Metanephros (tissue), 1 donor: ENCODE results near the gene GPR15LG. TPM values are rescaled to one million over a fixed set of nuclear protein-coding genes. Genes with fewer than 3 reads are reported as not detected.

Source experiments
- total RNA-seq: library from RNA; depleted of rRNA; stranded (reverse); fragments of >200 nt; gene quantifications from one replicate; pipeline ENCODE4 v1.2.3, GENCODE V29; 2014

Gene GPR15LG
- total RNA-seq: 0.64 TPM

GRCh38 chr10:84173501-84173929 is at the start of gene GPR15LG:
Gene GPR15LG, plus strand, starts transcription at chr10:84173801. Its CDS starts 51 bp downstream, at chr10:84173852.

GRCh38 chr10:84139126-84140035 is 34.2 kb upstream of the GPR15LG start, which contains the start of gene GHITM:
Gene GHITM, plus strand, starts transcription at chr10:84139509. Its CDS starts 1,992 bp downstream, at chr10:84141501.

GRCh38 chr10:84194424-84195043 is 20.9 kb downstream of the GPR15LG start, which contains the start of gene CDHR1:
Gene CDHR1, plus strand, starts transcription at chr10:84194537. Its CDS starts 224 bp downstream, at chr10:84194761.

GRCh38 chr10:84225427-84226173 is 52.0 kb downstream of the GPR15LG start, which contains the start of gene LRIT2:
Gene LRIT2, minus strand, starts transcription at chr10:84225544. Its CDS starts 24 bp downstream, at chr10:84225520.

Other genes starting within 250 kb of the GPR15LG start
- gene GHITM, start 34.3 kb upstream of the GPR15LG start, total RNA-seq: 118 TPM
- gene CDHR1, start 20.7 kb downstream of the GPR15LG start, total RNA-seq: 0.23 TPM
- not detected for gene LRIT2, start 51.7 kb downstream of the GPR15LG start, total RNA-seq
- not detected for gene LRIT1, start 67.7 kb downstream of the GPR15LG start, total RNA-seq
- gene RGR, start 71.3 kb downstream of the GPR15LG start, total RNA-seq: 1.6 TPM
- gene CCSER2, start 154.8 kb downstream of the GPR15LG start, total RNA-seq: 34.9 TPM